ENCODE results near the gene CAVIN1. TPM values are rescaled to one million over a fixed set of nuclear protein-coding genes. Genes with fewer than 3 reads are reported as not detected.

The CAVIN1 gene
- total and polyA plus RNA-seq, 2 experiments from 2014 or later, result 18.1 to 35.7 TPM

GRCh38 chr17:42380935-42381334 is 42.1 kb downstream of the CAVIN1 start (continued):
- TF ChIP-seq, protein P1, sequence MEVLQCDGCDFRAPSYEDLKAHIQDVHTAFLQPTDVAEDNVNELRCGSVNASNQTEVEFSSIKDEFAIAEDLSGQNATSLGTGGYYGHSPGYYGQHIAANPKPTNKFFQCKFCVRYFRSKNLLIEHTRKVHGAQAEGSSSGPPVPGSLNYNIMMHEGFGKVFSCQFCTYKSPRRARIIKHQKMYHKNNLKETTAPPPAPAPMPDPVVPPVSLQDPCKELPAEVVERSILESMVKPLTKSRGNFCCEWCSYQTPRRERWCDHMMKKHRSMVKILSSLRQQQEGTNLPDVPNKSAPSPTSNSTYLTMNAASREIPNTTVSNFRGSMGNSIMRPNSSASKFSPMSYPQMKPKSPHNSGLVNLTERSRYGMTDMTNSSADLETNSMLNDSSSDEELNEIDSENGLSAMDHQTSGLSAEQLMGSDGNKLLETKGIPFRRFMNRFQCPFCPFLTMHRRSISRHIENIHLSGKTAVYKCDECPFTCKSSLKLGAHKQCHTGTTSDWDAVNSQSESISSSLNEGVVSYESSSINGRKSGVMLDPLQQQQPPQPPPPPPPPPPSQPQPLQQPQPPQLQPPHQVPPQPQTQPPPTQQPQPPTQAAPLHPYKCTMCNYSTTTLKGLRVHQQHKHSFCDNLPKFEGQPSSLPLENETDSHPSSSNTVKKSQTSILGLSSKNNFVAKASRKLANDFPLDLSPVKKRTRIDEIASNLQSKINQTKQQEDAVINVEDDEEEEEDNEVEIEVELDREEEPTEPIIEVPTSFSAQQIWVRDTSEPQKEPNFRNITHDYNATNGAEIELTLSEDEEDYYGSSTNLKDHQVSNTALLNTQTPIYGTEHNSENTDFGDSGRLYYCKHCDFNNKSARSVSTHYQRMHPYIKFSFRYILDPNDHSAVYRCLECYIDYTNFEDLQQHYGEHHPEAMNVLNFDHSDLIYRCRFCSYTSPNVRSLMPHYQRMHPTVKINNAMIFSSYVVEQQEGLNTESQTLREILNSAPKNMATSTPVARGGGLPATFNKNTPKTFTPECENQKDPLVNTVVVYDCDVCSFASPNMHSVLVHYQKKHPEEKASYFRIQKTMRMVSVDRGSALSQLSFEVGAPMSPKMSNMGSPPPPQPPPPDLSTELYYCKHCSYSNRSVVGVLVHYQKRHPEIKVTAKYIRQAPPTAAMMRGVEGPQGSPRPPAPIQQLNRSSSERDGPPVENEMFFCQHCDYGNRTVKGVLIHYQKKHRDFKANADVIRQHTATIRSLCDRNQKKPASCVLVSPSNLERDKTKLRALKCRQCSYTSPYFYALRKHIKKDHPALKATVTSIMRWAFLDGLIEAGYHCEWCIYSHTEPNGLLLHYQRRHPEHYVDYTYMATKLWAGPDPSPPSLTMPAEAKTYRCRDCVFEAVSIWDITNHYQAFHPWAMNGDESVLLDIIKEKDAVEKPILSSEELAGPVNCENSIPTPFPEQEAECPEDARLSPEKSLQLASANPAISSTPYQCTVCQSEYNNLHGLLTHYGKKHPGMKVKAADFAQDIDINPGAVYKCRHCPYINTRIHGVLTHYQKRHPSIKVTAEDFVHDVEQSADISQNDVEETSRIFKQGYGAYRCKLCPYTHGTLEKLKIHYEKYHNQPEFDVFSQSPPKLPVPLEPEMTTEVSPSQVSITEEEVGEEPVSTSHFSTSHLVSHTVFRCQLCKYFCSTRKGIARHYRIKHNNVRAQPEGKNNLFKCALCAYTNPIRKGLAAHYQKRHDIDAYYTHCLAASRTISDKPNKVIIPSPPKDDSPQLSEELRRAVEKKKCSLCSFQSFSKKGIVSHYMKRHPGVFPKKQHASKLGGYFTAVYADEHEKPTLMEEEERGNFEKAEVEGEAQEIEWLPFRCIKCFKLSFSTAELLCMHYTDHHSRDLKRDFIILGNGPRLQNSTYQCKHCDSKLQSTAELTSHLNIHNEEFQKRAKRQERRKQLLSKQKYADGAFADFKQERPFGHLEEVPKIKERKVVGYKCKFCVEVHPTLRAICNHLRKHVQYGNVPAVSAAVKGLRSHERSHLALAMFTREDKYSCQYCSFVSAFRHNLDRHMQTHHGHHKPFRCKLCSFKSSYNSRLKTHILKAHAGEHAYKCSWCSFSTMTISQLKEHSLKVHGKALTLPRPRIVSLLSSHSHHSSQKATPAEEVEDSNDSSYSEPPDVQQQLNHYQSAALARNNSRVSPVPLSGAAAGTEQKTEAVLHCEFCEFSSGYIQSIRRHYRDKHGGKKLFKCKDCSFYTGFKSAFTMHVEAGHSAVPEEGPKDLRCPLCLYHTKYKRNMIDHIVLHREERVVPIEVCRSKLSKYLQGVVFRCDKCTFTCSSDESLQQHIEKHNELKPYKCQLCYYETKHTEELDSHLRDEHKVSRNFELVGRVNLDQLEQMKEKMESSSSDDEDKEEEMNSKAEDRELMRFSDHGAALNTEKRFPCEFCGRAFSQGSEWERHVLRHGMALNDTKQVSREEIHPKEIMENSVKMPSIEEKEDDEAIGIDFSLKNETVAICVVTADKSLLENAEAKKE (CRISPR knock-in tag; IDR thresholded peaks at IDR 0.05), result no peak

- peak overlapping the region; percentile 95 for H3K27ac Mint-ChIP-seq
- Histone ChIP-seq H2AFZ (no peak overlapping the region), H3K4me2 (peak overlapping the region; percentile 30), H3K27me3 (ENCODE audit: insufficient read depth) (no peaks in the 10 kb centered on the region), H3K27ac (ENCODE audit: low read depth) (peak overlapping the region; percentile 62), H3K4me3 (no peak overlapping the region), H3K79me2 (replicated peaks; ENCODE audit: insufficient read depth) (peaks cover 96% of the 10 kb centered on the region), H3F3A (replicated peaks; ENCODE audit: low read depth) (no peaks in the 10 kb centered on the region), H3K36me3 (ENCODE audit: insufficient read depth) (no peaks in the 10 kb centered on the region), H3K4me1 (ENCODE audit: insufficient read depth) (peaks cover 33% of the 10 kb centered on the region), H3K9me2 (ENCODE audit: insufficient read depth) (no peaks in the 10 kb centered on the region), H4K20me1 (replicated peaks; ENCODE audit: insufficient read depth) (peaks cover 27% of the 10 kb centered on the region; the same call in 1 of the 2 replicates)
- peaks cover 14% of the 10 kb centered on the region; the same call in 2 of the 3 replicates for H3K36me3 Mint-ChIP-seq (ENCODE audit: low read depth)
- no peaks in the 10 kb centered on the region for H3K27me3 Mint-ChIP-seq (ENCODE audit: insufficient read depth, low read depth, poor library complexity)
- H3K9me3 Mint-ChIP-seq, result no peaks in the 10 kb centered on the region
- ATAC-seq, result peak; percentile 56
- H3K4me3 Mint-ChIP-seq, result peak overlapping the region; percentile 31; the same call in 2 of the 3 replicates
- H3K4me1 Mint-ChIP-seq, result peaks cover 42% of the 10 kb centered on the region
- peak; percentile 52 for DNase-seq (ENCODE audit: low spot score)
- TF ChIP-seq STAT1 (IDR thresholded peaks at IDR 0.05; ENCODE audit: unreplicated experiment) (no peak), EZH2phosphoT487 (IDR thresholded peaks at IDR 0.05; ENCODE audit: unreplicated experiment) (no peak), CREB1 (CRISPR knock-in tag; IDR thresholded peaks at IDR 0.05; ENCODE audit: low read depth) (no peak), NANOG (IDR thresholded peaks at IDR 0.05; ENCODE audit: borderline replicate concordance) (no peak), ZNF114 (CRISPR knock-in tag; IDR thresholded peaks at IDR 0.05) (no peak), REST (IDR thresholded peaks at IDR 0.05; ENCODE audit: unreplicated experiment) (no peak), POLR2AphosphoS5 (IDR thresholded peaks at IDR 0.05; ENCODE audit: low read depth) (no peak), EZH2 (IDR thresholded peaks at IDR 0.05; ENCODE audit: low read depth, unreplicated experiment) (no peak), ETS1 (IDR thresholded peaks at IDR 0.05) (no peak), ZNF331 (CRISPR knock-in tag; IDR thresholded peaks at IDR 0.05; ENCODE audit: low read depth) (no peak)
- TF ChIP-seq, protein P2, sequence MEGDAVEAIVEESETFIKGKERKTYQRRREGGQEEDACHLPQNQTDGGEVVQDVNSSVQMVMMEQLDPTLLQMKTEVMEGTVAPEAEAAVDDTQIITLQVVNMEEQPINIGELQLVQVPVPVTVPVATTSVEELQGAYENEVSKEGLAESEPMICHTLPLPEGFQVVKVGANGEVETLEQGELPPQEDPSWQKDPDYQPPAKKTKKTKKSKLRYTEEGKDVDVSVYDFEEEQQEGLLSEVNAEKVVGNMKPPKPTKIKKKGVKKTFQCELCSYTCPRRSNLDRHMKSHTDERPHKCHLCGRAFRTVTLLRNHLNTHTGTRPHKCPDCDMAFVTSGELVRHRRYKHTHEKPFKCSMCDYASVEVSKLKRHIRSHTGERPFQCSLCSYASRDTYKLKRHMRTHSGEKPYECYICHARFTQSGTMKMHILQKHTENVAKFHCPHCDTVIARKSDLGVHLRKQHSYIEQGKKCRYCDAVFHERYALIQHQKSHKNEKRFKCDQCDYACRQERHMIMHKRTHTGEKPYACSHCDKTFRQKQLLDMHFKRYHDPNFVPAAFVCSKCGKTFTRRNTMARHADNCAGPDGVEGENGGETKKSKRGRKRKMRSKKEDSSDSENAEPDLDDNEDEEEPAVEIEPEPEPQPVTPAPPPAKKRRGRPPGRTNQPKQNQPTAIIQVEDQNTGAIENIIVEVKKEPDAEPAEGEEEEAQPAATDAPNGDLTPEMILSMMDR (conservative IDR thresholded peaks at IDR 0.05; ENCODE audit: low read depth in 2 of 2), result no peak
Measured at GRCh38 chr17:42378959-42379594, 44.0 kb downstream of the CAVIN1 start.

Measured in GM23338 (cell line).